ENCODE results near the gene ANK2.

ANK2 gene

GRCh38 chr4:113080050-113080449, 30.6 kb downstream of the ANK2 start:
- TF ChIP-seq, protein P1, sequence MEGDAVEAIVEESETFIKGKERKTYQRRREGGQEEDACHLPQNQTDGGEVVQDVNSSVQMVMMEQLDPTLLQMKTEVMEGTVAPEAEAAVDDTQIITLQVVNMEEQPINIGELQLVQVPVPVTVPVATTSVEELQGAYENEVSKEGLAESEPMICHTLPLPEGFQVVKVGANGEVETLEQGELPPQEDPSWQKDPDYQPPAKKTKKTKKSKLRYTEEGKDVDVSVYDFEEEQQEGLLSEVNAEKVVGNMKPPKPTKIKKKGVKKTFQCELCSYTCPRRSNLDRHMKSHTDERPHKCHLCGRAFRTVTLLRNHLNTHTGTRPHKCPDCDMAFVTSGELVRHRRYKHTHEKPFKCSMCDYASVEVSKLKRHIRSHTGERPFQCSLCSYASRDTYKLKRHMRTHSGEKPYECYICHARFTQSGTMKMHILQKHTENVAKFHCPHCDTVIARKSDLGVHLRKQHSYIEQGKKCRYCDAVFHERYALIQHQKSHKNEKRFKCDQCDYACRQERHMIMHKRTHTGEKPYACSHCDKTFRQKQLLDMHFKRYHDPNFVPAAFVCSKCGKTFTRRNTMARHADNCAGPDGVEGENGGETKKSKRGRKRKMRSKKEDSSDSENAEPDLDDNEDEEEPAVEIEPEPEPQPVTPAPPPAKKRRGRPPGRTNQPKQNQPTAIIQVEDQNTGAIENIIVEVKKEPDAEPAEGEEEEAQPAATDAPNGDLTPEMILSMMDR (IDR thresholded peaks at IDR 0.05; ENCODE audit: insufficient read depth, low read length) = no peak
- TF ChIP-seq SPI1 (IDR thresholded peaks at IDR 0.05; ENCODE audit: borderline replicate concordance, low read depth) (no peak), GABPA (IDR thresholded peaks at IDR 0.05; ENCODE audit: low read depth) (no peak), POLR2AphosphoS5 (IDR thresholded peaks at IDR 0.05; ENCODE audit: low read depth) (no peak), REST (IDR thresholded peaks at IDR 0.05; ENCODE audit: insufficient replicate concordance, low read depth) (no peak)
- Histone ChIP-seq H3K4me3 (replicated peaks; ENCODE audit: insufficient read depth, low read length) (no peak overlapping the region), H3K27ac (replicated peaks) (no peak overlapping the region), H3K27me3 (ENCODE audit: insufficient read depth, poor library complexity, severe bottlenecking) (no peaks in the 10 kb centered on the region)
- DNase-seq (ENCODE audit: low read depth in 1 of 2, low spot score in 1 of 2) = no peak

DNA sequence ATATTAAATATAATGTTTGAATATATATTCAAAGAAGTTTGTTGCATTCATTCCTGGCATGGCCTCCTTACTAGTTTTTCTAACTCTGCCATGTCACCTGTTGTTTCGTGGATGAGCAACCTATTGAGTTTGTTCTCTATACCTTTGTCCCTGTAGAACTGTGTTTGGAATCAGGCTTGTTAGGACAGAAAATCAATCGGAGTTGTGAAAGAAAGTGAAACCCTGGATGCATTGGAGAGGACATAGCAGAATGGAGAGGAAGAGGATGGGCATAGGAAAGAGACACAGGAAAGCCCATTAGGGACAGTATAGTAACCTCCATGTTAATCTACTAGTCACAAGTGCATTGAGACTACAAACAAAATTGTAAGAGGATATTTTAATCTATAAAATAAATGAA, 31.2 kb downstream of the ANK2 start:
- no peak for DNase-seq (ENCODE audit: low read depth in 1 of 2, low spot score in 1 of 2)
- Histone ChIP-seq H3K4me3 (replicated peaks; ENCODE audit: insufficient read depth, low read length) (no peak overlapping the region), H3K27ac (replicated peaks) (no peak overlapping the region), H3K27me3 (ENCODE audit: insufficient read depth, poor library complexity, severe bottlenecking) (no peaks in the 10 kb centered on the region)
- no peak for TF ChIP-seq GABPA (IDR thresholded peaks at IDR 0.05; ENCODE audit: low read depth)
- no peak for TF ChIP-seq SPI1 (IDR thresholded peaks at IDR 0.05; ENCODE audit: borderline replicate concordance, low read depth)
- TF ChIP-seq POLR2AphosphoS5 (IDR thresholded peaks at IDR 0.05; ENCODE audit: low read depth) = no peak
- TF ChIP-seq, protein P1 (IDR thresholded peaks at IDR 0.05; ENCODE audit: insufficient read depth, low read length) = no peak
- TF ChIP-seq REST (IDR thresholded peaks at IDR 0.05; ENCODE audit: insufficient replicate concordance, low read depth) = no peak

DNA sequence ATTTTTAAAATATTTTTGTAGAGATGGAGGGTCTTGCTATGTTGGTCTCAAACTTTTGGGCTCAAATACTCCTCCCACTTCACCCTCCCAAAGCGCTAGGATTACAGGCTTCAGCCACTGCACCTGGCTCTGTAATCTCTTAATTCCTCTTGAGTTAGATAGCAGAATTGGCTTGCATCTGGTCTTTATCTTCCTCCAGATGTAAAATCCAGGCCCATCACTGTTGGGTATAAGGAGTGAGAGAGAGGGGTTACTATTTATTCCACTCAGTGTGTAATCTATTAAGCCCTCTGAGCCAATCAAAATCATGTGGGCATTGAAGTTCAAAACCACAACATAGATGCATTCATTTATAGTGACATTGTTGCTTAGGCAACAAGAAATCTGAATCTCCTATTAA, 33.9 kb downstream of the ANK2 start:
- DNase-seq (ENCODE audit: low read depth in 1 of 2, low spot score in 1 of 2) = no peak
- TF ChIP-seq GABPA (IDR thresholded peaks at IDR 0.05; ENCODE audit: low read depth) (no peak), SPI1 (IDR thresholded peaks at IDR 0.05; ENCODE audit: borderline replicate concordance, low read depth) (no peak), POLR2AphosphoS5 (IDR thresholded peaks at IDR 0.05; ENCODE audit: low read depth) (no peak), REST (IDR thresholded peaks at IDR 0.05; ENCODE audit: insufficient replicate concordance, low read depth) (no peak)
- TF ChIP-seq, protein P1 (IDR thresholded peaks at IDR 0.05; ENCODE audit: insufficient read depth, low read length) = no peak
- H3K27me3 ChIP-seq (ENCODE audit: insufficient read depth, poor library complexity, severe bottlenecking) = no peaks in the 10 kb centered on the region
- H3K4me3 ChIP-seq (replicated peaks; ENCODE audit: insufficient read depth, low read length) = no peak overlapping the region
- no peak overlapping the region for H3K27ac ChIP-seq (replicated peaks)
